Astrocyte (in vitro differentiated cells and primary cell): ENCODE measurements around the gene EDDM13. TPM values are rescaled to one million over a fixed set of nuclear protein-coding genes. Genes with fewer than 3 reads are reported as not detected.

Experiments used
- DNase-seq: peaks from one replicate; pipeline ENCODE4 v3.0.0-alpha.2; 2010; ENCODE audit warnings: low read depth
- FAIRE-seq: peaks from 2 replicates; lab custom pipeline; 2011; peaks lifted over from hg19 to GRCh38; lab: Jason Lieb, UNC
- H2AFZ ChIP-seq: 2 replicates; pipeline ENCODE4 v1.6.0; 2012; ENCODE audit warnings: low read depth, low read length, inconsistent platforms
- H3K27ac ChIP-seq: 2 replicates; pipeline ENCODE4 v1.5.1; 2011; ENCODE audit warnings: low read depth, low read length, inconsistent platforms
- H3K27me3 ChIP-seq: 2 replicates; pipeline ENCODE4 v1.6.0; 2011; ENCODE audit warnings: low read length, inconsistent platforms; ENCODE audit not compliant: insufficient read depth
- H3K36me3 ChIP-seq: 2 replicates; pipeline ENCODE4 v1.5.1; 2011; ENCODE audit warnings: low read length, inconsistent platforms; ENCODE audit not compliant: insufficient read depth
- H3K4me1 ChIP-seq: 2 replicates; pipeline ENCODE4 v1.5.1; 2011; ENCODE audit warnings: low read length, inconsistent platforms; ENCODE audit not compliant: insufficient read depth
- H3K4me2 ChIP-seq: 2 replicates; pipeline ENCODE4 v1.6.0; 2012; ENCODE audit warnings: low read length, inconsistent platforms
- H3K4me3 ChIP-seq: 2 replicates; pipeline ENCODE4 v1.5.1; 2011; ENCODE audit warnings: low read depth, mild to moderate bottlenecking, low read length, inconsistent platforms; ENCODE audit not compliant: insufficient read depth
- H3K79me2 ChIP-seq: 2 replicates; pipeline ENCODE4 v1.6.0; 2012; ENCODE audit warnings: mild to moderate bottlenecking, low read length, inconsistent platforms; ENCODE audit not compliant: insufficient read depth
- H3K9ac ChIP-seq: 2 replicates; pipeline ENCODE4 v1.6.0; 2012; ENCODE audit warnings: mild to moderate bottlenecking, low read length, inconsistent platforms
- H3K9me3 ChIP-seq: 2 replicates; pipeline ENCODE4 v1.5.1; 2012; ENCODE audit warnings: low read depth, mild to moderate bottlenecking, low read length, inconsistent platforms; ENCODE audit not compliant: insufficient read depth
- H4K20me1 ChIP-seq: 2 replicates; pipeline ENCODE4 v1.6.0; 2012; ENCODE audit warnings: low read length, inconsistent platforms; ENCODE audit not compliant: insufficient read depth
- H3K27ac Mint-ChIP-seq: one replicate; pipeline ENCODE4 v1.8.0; 2021; ENCODE audit warnings: mild to moderate bottlenecking, mixed read lengths; ENCODE audit not compliant: unreplicated experiment
- H3K27me3 Mint-ChIP-seq: one replicate; pipeline ENCODE4 v1.8.0; 2021; ENCODE audit warnings: low read depth, mixed read lengths; ENCODE audit not compliant: unreplicated experiment
- H3K36me3 Mint-ChIP-seq: one replicate; pipeline ENCODE4 v1.8.0; 2021; ENCODE audit warnings: low read depth, mixed read lengths; ENCODE audit not compliant: unreplicated experiment
- H3K4me1 Mint-ChIP-seq: one replicate; pipeline ENCODE4 v1.8.0; 2021; ENCODE audit warnings: low read depth, mixed read lengths; ENCODE audit not compliant: unreplicated experiment
- H3K4me3 Mint-ChIP-seq: one replicate; pipeline ENCODE4 v1.8.0; 2021; ENCODE audit warnings: mild to moderate bottlenecking, moderate library complexity, mixed read lengths; ENCODE audit not compliant: unreplicated experiment
- H3K9me3 Mint-ChIP-seq: one replicate; pipeline ENCODE4 v1.8.0; 2021; ENCODE audit warnings: mild to moderate bottlenecking, mixed read lengths; ENCODE audit not compliant: unreplicated experiment
- CTCF ChIP-seq: IDR thresholded peaks from 2 replicates; pipeline ENCODE4 v1.5.1; 2011; ENCODE audit warnings: low read depth, mild to moderate bottlenecking, inconsistent platforms, low read length, moderate library complexity; ENCODE audit not compliant: insufficient read depth
- EZH2 ChIP-seq: IDR thresholded peaks from 2 replicates; pipeline ENCODE4 v1.6.1; 2012; ENCODE audit warnings: mild to moderate bottlenecking, low read length, inconsistent platforms; ENCODE audit not compliant: insufficient read depth
- total RNA-seq: library from RNA; stranded (reverse); gene quantifications from 2 replicates; pipeline ENCODE4 v1.2.1, GENCODE V29; 2021

Gene EDDM13
- total RNA-seq, 1 donor from 2014 or later = not detected

- no peak for FAIRE-seq
These were observed 6.5 kb upstream of the EDDM13 start for GRCh38 chr19:56266051-56266450.

GRCh38 chr19:56269348-56269747 is 3.2 kb upstream of the EDDM13 start:
- H3K4me1 ChIP-seq = peaks cover 4% of the 10 kb centered on the region
- no peaks in the 10 kb centered on the region for H3K36me3 ChIP-seq
- H3K9me3 ChIP-seq = no peaks in the 10 kb centered on the region
- H3K9ac ChIP-seq = no peak overlapping the region
- peaks cover 9% of the 10 kb centered on the region for H3K36me3 Mint-ChIP-seq
- FAIRE-seq (no peak), DNase-seq (no peak)
- TF ChIP-seq CTCF (no peak), EZH2 (no peak)
- H3K4me1 Mint-ChIP-seq = peaks cover 9% of the 10 kb centered on the region
- no peaks in the 10 kb centered on the region for H3K27me3 Mint-ChIP-seq
- no peak overlapping the region for H3K27ac Mint-ChIP-seq
- no peak overlapping the region for H3K4me3 ChIP-seq
- H2AFZ ChIP-seq = no peak overlapping the region
- H3K9me3 Mint-ChIP-seq = peaks cover 7% of the 10 kb centered on the region
- H3K79me2 ChIP-seq = no peaks in the 10 kb centered on the region
- H3K4me3 Mint-ChIP-seq = no peak overlapping the region
- H3K27ac ChIP-seq = no peak overlapping the region
- H4K20me1 ChIP-seq = no peaks in the 10 kb centered on the region
- no peaks in the 10 kb centered on the region for H3K27me3 ChIP-seq
- H3K4me2 ChIP-seq = no peak overlapping the region

More at GRCh38 chr19:56266051-56266450, 6.5 kb upstream of the EDDM13 start:
- Histone ChIP-seq H2AFZ (no peak overlapping the region), H3K4me1 (no peaks in the 10 kb centered on the region), H3K4me2 (no peak overlapping the region), H3K36me3 (no peaks in the 10 kb centered on the region), H3K4me3 (no peak overlapping the region), H3K9ac (no peak overlapping the region), H3K27ac (no peak overlapping the region), H3K9me3 (no peaks in the 10 kb centered on the region), H3K79me2 (no peaks in the 10 kb centered on the region), H3K27me3 (no peaks in the 10 kb centered on the region), H4K20me1 (no peaks in the 10 kb centered on the region)
- Mint-ChIP-seq H3K36me3 (peaks cover 2% of the 10 kb centered on the region), H3K27me3 (no peaks in the 10 kb centered on the region), H3K4me1 (peaks cover 3% of the 10 kb centered on the region), H3K4me3 (no peak overlapping the region), H3K27ac (no peak overlapping the region), H3K9me3 (no peaks in the 10 kb centered on the region)
- DNase-seq = no peak
- TF ChIP-seq EZH2 (no peak), CTCF (no peak)

- peaks cover 4% of the 10 kb centered on the region for H3K4me1 ChIP-seq
- H2AFZ ChIP-seq = no peak overlapping the region
- Mint-ChIP-seq H3K27me3 (no peaks in the 10 kb centered on the region), H3K4me1 (peaks cover 9% of the 10 kb centered on the region), H3K36me3 (peaks cover 9% of the 10 kb centered on the region), H3K27ac (no peak overlapping the region), H3K4me3 (no peak overlapping the region), H3K9me3 (peaks cover 10% of the 10 kb centered on the region)
- DNase-seq (no peak), FAIRE-seq (no peak)
- no peaks in the 10 kb centered on the region for H3K79me2 ChIP-seq
- H3K9ac ChIP-seq = no peak overlapping the region
- H3K36me3 ChIP-seq = no peaks in the 10 kb centered on the region
- H3K4me2 ChIP-seq = no peak overlapping the region
- H3K4me3 ChIP-seq = no peak overlapping the region
- H3K27ac ChIP-seq = no peak overlapping the region
- H3K9me3 ChIP-seq = no peaks in the 10 kb centered on the region
- H3K27me3 ChIP-seq = no peaks in the 10 kb centered on the region
- no peaks in the 10 kb centered on the region for H4K20me1 ChIP-seq
- no peak for TF ChIP-seq CTCF
- TF ChIP-seq EZH2 = no peak
These were observed 1.9 kb upstream of the EDDM13 start for GRCh38 chr19:56270676-56271075.
